ENCODE data around the gene ENHO.

Gene ENHO

DNA sequence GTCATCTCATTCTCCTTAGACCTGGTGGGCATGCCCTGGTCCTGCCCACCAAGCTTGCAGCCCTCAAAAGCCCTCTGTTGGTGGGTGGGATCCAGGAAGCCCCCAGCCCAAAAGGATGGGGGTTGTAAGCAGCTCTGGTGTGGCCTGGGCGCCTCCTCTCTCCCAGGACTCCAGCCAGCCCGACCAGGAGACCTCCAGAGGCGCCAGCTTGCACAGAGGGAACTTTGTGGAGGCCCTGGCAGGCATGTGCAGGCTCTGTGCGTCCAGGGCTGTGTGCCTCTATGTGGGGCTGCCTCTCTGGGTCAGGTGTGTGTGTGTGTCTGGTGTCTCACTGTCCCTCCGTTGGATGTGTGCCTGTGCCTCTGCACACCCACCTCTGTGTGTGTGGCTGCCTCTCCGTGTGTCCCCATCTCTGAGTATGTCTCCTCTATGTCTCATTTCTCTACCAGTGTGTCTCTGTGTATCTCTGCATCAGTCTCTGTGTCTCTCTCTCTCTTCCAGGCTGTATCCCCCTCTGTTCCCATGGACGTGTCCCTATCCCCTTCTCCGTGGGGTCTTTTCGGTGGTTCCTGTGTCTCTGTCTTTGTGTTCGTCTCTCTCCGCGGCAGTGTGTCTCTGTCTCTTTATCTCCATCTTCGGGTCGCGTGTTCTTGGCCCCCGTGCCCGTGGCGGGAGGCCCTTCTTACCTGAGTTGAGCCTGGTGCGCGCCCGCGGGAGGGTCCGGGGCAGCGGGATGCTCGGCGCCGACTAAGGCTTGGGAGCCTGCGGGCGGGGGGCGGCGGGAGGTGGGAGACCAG lies 501 bp downstream of the ENHO start:
- DNase-seq: no peak

DNA sequence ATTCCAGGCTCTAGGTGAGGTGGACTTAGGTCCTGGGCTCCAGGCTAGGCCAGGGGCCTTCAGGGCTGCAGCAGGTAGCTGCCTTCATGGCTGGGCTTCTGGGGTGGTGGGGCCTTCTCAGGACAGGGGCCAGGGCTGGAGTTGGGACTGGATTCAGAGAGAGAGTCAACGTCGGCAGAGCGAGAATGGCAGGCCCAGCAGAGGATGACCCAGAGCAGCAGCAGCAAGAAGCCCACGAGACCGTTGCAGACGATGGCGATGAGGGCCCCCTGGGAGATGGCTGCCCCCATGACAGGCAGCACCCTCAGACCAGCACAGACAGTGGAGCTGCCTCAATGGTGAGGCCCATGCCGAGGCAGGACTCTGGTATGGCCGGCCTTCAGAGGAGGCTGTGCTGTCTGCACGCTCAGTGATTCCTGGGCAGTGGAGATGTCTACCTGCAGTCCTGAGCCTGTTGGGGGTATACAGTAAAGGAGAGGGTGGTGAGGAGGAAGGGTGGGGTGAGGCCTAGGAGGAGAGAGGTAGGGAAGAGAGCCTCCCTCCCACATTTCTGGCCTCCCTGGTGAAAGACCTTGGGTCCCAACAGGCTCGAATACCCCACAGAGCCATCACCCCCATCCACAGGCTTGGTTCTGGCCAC lies 1.3 kb downstream of the ENHO start:
- DNase-seq: no peak

DNA sequence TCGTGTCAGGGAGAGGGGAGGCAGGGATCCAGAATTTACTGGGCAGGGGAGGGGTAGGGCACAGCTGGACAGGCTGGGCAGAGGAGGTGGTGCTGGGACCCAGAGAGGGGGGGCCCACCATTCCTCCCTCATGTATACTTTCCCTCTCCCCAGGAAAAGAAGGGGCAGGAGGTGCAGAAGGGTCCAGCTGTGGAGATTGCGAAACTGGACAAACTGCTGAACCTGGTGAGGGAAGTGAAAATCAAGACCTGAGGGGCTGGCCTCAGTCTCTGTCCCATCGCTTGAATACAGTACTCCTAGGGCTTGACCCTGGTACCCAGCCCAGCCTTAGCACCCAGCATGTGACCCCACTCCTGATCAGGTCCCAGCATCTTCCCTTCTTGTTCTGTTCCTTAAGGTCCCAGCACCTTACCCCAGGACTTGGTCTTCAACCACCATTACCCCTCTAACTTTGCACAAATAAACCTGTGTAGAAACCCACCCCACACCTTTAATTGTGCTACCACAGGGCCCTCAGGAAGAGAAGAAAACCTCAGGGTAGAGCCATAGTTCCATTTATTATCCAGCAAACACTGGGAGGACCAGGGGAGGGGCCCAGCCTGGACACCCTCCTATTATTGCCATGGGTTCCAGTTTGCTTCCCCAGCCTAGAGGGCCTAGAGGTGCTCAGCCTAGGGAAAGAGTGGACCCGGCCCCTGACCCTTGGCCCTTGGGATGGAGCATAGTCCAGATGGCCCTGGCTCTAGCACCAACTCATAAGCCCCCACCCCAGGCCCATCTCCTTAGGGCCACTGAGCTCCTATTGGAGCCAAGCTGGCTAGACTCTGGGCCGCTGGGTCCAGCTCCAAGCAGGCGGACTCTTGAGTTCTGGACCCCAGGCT lies 2.0 kb downstream of the ENHO start:
- no peak for DNase-seq

DNA sequence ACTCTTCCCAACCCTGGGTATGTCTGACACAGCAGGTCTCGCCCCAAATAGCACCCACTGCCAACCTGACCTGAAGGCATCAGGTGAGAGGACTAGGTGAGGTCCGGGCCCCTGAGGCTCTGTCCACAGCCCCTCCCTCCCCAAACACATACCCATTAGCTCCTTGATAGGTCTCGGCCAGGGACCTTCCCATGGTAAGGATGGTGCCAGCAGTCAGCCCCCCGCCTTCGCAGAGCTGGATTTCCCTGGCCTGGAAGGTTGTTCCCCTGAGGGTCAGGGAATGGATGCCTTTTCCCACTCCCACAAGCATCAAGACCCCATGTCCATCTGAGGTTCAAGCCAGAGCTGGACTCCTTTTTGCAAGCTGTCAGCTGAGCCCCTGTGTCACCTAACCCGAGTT lies 2.7 kb downstream of the ENHO start:
- DNase-seq: no peak

DNA sequence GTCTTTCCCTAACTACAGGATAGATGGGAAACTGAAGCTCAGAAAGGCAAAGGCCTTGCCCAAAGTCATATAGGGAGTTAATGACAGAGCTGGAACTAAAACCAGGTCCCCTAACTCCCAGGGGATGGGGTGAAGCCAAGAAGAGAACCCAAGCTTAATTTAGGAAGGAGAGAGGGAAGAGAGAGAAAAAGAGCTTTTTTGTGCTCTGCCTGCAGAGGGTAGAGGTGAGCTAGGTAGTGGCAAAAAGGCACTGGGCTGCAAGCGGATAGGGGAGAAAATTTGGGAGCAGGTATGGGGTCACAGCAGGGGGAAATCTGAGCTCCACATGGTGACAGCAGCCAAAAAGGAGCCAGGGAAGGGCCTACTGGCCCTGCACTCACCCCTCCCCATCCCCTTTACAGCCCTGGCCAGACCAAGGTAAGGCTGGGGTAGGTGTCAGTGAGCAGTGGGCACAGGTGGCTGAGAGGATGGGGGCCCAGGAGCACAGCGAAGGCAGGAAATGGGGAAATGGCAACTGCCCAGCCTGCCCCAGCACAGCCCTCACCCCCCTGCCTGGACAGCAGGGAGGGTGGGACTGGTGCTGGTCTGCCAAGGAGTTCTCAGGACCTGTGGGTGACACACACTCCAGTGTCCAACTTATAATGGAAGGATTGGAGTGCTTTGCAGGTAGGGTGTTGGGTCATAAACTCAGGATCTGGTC lies 3.3 kb downstream of the ENHO start:
- DNase-seq: no peak

DNA sequence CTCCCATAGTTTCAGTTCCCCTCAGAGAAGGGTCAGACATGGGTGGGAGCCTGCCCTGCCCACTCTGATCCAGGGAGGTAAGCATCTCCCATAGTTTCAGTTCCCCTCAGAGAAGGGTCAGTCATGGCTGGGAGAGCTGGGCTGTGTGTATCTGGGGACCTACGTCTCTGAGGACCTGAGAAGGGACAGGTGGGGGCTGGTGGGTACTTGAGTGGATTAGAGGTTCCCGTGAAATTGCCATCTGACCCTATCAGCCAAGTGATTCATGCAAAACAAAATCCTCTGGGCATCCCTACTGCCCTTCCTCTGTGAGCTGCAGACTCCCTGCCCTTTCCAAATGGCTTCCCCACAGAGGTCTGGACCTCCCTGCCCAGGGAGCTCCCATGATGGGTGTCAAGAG lies 3.9 kb downstream of the ENHO start:
- no peak for DNase-seq

DNA sequence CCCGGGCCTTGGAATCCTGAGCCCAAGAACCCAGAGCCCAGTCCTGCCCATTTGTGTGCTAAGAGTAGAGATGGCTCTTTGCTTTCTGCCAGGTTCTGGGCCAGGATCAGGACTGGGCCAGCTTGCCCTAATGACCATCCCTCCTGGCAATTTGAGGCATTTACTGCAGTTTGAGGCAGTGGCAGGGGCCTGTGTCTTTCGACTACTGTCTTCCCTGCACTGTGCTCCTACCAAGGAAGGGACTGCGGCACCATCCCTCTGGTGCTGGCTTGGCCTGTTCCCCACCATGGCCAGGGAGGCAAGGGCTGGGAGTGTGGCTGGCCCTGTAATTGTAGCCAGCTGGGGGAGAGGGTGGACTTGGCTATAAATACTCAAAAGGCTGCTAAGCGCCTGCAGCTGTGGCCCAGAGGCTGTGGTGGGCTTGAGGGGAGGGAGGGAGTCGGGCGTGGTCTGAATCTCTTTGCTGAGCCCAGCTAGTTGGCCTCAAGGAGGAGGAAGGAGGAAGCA lies 4.6 kb downstream of the ENHO start:
- DNase-seq: no peak

DNA sequence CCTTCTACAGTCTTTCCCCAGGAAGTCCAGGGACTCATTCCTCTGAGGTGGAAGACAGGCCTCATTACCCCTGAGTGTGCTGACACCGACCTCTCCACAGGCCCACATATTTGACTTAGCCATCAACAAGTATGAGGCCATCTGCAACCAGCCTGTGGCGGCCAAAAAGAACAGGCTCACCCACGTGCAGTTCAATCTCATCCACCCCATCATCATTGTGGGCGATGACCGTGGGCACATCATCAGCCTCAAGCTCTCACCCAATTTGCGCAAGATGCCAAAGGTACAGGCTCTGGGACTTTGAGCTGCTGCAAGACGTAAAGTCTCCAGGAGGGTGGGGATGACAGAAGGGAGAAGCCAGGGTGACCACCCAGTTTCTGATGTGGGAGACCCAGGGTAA lies 5.6 kb downstream of the ENHO start:
- no peak for DNase-seq

DNA sequence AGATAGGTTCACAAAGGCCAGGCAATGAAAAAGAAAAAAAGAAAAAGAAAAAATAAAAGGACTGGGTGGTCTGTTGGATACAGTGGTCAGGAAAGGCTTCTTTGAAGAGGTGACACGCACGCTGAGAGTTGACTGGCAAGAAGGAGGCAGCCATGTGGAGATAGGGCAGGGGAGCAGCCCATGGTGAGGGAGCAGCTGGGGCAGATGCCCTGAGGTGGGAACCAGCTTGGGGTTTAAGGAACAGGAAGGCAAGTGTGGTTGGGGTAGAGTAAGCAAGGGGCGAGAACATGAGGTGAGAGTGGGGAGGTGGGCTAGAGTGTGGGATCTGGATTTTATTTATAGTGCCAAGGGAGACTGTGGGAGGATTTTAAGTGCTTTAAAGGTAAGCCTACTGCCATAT lies 6.8 kb downstream of the ENHO start:
- no peak for DNase-seq

DNA sequence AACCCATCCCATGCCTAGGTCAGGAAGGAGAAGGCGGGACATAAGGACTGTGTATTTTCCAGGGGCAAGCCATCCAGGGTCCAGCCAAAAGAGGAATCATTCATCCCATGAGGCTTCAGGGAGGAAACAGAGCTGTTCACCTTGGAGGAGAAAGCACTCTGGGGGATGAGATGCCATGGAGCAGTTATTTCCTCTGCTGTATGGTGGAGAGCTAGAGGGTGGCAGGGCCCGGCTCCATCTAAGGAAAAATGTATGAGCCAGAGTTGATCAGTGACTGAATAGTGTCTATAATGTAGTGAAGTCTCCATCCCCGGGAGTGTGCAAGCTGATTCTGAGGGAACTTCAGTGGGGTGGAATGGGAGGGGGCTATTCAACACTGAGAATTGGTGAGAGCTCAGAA lies 8.0 kb downstream of the ENHO start:
- DNase-seq: no peak

DNA sequence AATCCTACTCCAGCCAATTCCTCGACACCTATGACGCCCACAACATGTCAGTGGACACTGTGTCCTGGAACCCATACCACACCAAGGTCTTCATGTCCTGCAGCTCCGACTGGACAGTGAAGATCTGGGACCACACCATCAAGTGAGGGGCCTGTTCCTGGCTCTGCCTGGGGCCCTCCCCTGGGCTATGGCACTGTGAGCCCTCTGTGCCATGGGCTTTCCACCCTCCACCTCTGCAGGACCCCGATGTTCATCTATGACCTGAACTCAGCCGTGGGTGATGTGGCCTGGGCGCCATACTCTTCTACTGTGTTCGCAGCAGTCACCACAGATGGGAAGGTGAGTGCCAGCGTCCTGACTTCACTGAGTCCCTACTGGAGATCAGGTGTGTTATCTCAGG lies 8.4 kb downstream of the ENHO start:
- no peak for DNase-seq

DNA sequence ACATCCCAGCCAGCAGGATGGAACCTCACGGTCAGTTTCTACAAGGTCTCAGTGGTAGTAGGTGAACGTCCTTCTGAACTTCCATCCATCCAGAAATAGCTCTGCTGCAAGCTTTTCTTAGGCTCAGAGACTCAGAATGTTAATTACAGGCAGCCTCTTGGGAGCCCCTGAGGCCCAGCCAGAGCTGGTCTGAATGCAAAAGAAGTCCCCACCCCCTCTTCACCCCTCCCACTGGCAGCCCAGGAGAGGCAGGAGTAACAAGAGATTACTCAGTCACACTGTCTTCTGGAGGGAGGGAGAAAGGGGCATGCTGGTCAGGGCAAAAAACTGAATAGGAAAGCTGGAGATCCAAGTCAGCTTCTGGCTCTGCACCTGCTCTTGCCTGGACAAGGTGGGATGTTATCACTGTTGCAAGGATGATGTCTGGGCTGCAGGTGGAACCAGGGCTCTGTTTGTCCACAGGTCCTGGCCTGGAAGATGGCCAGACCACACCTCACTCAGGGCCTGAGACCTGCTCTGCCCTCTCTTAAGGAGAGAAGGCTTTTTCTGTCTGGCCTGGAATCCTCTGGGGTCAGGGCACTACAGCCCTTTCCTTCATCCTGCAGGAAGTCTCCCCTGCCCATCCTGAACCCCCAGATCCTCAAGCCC lies 9.1 kb downstream of the ENHO start:
- DNase-seq: no peak

DNA sequence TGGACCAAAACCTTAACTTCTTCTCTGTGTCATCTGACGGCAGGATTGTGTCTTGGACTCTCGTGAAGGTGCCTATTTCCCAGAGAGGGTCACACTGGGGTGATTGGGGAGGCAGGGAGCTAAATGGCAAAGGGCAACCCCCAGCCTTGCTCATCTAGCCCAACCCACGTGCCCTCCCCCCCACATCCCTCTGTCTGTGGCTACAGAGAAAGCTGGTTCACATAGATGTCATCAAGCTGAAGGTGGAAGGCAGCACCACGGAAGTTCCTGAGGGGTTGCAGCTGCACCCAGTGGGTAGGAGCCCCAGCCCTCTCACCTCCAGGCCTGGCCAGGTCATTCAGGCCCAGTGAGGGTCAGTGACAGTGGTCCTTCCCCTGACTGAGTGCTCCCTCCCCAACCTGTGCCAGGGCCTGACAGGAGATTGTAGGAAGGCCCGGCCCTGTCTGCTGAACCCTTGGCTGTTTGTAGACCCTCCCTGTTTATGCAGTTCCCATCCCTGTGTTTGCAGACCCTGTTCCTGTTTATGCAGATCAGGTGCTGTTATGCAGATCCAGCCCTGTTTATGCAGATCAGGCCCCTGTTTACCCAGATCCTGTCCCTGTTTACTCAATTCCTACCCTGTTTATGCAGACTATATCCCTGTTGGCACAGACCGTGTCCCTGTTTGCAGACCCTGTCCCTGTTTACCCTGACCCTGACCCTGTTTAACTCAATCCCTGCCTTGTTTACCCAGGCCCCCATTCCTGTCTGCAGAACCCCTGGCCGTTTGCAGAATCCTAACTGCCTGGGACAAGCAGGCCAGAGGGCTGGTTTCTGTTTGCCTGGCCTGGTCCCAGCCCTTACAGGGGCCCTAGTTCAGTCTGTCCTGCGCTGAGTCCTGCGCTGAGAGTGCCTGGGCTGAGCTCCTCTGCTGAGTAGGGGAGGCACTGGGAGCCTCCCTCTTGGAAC lies 10.4 kb downstream of the ENHO start:
- no peak for DNase-seq

DNA sequence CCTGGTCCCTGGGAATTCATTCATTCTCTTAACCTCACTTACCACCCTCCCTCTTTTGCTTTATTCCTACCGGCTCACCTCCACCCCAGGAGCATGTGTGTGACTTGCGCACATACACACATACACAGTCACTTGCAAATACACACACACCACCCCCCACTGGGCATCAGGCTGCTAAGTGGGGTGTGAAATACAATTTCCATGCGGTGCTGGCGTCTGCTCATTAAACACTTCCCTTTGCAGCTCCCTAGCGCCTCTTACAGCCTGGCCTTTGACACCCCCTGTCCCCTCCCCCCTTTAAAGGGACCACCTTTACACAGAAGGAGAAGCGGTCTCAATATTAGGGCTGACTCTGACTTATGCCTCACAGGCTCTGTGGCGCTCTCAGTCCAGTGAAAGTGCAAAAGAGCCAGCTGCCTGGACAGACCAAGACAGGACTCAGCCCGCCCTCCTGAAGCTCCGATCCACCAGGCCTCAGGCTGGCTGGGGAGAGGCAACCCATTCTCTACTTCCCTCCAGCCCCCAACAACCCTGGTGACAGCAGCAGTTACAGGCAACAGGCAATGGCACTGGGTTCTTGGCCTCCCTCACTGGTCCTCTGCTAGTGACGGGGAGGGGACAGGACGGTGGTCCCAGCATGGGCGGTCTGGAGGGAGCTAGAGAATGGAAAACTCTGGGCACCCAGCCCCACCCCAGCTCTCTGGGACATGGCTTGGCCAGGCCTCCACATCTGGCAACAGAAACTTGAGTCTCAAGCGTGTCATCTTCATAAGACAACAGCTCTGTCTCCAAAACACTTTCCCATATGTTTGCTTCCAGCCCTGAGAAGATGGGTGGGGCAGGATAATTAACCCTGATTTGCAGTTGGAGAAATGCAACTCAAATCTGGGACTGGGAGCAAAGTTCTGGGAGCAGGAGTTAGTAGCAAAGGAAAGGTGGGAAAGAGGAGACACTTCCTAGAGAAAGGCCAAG lies 12.0 kb downstream of the ENHO start:
- no peak for DNase-seq

DNA sequence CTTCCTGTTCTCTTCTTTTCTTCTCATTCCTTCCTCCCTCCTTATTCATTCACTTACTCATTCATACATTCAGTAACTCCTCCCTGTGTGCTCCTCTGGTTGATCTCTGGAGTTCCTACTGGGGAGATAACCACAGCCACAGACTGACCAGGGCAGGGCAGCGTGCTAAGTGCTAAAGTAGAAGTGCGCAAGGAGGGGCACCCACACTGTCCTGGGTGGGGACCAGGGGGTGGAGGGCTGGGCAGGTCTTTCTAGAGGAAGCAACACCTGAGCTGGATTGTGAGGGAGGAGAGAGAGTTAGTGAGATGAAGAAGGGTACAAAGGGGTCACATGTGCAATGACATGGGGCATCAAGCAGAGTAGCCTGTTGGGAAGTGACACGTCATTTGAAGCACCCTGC lies 13.8 kb downstream of the ENHO start:
- no peak for DNase-seq

DNA sequence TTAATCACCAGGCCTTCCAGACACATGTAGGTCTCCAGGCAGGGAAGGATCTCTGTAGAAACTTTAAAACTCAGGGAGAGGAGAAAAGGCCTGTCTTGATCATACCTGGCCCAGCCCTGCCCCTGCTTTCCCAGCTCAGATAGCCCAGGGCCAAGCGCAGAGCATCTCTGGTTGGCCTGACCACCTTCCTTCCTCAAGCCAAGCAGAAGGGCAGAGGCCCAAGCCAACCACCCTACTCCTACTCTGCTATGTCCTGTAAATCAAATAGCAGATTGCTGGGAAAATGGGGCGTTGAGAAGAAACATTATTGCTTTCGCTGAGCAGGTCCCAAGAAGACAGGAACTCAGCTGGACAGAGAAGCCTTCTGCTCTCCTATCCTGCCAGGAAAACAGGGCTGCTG lies 14.3 kb downstream of the ENHO start:
- DNase-seq: no peak

DNA sequence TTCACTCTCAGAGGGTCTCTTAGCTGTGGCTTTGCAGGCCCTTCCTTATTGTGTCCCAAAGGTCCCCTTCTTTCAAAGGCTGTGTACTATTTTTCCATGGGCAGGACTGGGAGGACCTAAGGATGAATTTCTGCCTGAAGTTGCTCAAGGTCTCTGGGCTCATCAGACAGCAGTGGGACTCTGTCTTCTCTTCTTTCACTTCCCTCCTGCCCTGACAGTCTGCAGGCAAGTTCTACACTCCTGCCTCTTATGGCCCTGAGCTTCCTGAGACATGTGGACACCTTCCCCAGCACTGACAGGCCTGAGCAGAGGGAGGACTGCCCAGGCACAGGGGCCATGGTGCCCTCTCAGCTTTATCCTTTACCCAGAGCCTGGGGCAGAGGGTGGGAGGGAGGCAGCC lies 14.8 kb downstream of the ENHO start:
- DNase-seq: no peak

DNA sequence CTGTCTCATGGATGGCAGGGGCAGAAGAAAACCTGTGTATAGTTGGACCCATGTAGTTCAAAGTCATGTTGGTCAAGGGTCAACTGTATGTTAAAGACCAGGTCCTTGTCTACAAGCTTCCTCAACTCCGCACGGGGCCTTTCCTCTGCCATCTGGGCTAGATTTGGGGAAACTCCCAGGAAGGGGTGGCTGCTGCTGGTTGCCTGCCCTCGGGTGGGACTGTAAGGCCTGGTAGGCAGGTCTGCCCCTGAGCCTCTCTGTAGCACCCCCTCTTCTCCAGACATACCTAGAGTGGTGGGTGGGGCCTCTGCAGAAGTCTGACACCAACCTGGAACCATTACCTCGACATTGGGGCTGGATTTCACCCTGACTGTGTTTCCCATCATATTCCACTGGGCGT lies 15.2 kb downstream of the ENHO start:
- no peak for DNase-seq

DNA sequence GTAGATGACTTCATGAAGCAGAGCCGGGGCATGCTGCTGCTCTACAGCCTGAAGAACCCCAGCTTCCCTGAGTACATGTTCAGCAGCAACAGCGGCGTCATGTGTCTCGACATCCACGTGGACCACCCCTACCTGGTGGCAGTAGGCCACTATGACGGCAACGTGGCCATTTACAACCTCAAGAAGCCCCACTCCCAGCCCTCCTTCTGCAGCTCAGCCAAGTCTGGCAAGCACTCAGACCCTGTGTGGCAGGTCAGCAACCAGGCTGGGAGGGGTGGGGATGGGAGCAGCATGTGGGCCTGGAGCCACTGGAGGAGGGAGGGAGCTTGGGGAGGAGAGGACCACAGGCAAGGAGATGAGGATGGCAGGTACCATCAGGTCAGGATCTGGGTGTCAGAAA lies 16.2 kb downstream of the ENHO start:
- no peak for DNase-seq

All from OCI-M1 (cell line).